ENCODE results near the gene GCLC. TPM values are rescaled to one million over a fixed set of nuclear protein-coding genes. Genes with fewer than 3 reads are reported as not detected.

GCLC gene
- total and polyA plus RNA-seq, 10 donors: 9.2 to 132 (median 60.4) TPM

DNA sequence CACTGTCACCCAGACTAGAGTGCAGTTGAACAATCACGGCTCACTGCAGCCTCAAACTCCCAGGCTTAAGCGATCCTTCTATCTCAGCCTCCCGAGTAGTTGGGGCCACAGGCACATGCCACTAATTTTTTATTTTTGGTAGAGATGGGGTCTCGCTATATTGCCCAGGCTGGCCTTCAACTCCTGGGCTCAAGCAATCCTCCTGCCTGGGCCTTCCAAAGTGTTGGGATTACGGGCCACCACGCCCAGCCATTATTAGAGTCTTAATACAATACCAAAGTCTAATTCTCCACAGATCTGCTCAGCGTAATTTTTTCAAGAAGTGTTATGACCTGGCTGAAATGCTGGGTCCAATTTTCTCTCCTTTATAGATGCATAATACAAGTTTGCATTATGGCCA lies 3.0 kb downstream of the GCLC start:
- TF ChIP-seq, protein P1, sequence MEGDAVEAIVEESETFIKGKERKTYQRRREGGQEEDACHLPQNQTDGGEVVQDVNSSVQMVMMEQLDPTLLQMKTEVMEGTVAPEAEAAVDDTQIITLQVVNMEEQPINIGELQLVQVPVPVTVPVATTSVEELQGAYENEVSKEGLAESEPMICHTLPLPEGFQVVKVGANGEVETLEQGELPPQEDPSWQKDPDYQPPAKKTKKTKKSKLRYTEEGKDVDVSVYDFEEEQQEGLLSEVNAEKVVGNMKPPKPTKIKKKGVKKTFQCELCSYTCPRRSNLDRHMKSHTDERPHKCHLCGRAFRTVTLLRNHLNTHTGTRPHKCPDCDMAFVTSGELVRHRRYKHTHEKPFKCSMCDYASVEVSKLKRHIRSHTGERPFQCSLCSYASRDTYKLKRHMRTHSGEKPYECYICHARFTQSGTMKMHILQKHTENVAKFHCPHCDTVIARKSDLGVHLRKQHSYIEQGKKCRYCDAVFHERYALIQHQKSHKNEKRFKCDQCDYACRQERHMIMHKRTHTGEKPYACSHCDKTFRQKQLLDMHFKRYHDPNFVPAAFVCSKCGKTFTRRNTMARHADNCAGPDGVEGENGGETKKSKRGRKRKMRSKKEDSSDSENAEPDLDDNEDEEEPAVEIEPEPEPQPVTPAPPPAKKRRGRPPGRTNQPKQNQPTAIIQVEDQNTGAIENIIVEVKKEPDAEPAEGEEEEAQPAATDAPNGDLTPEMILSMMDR (IDR thresholded peaks at IDR 0.05 in 8 of 11, conservative IDR thresholded peaks at IDR 0.05 in 3 of 11): no peak
- TF ChIP-seq POLR2AphosphoS5 (IDR thresholded peaks at IDR 0.05): no peak
- Histone ChIP-seq H3K4me3 (peak overlapping the region in 3 of 8 donors; percentile 10 to 95 (median 94)), H3K36me3 (peaks cover 0 to 9% (median 1%) of the 10 kb centered on the region in 6 donors), H3K9me3 (no peaks in the 10 kb centered on the region), H3K27ac (no peak overlapping the region), H3K27me3 (replicated peaks in 1 of 7) (no peaks in the 10 kb centered on the region), H3K4me1 (peaks cover 16 to 86% (median 38%) of the 10 kb centered on the region in 6 donors)
- DNase-seq: no peak
- 91 to 97% (median 96%) methylated on average over 7 of the region's 7 CpGs for WGBS, 5 donors
- intact Hi-C loops (cut with DNase I; ENCODE audit: low total_unique reads): no loop called here

DNA sequence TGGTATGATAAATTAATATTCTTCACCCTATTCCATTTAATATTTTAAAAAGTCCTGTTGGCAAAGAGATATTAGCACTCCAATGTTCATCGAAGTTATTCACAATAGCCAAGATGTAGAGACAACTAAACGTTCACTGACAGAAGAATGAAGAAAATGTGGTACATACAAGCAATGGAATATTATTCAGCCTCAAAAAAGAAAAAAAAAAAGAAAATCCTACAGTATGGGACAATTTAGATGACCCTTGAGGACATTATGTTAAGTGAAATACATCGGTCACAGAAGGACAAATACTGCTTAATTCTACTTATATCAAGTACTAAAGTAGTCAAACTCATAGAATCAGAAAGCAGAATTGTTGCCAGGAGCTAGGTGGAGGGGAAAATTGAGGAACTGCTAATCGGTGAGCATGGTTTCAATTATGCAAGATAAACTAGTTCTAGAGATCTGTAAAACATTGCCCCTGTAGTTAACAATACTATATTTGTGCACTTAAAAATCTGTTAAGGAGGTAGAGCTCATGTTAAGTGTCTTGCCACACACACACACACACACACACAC lies 4.7 kb downstream of the GCLC start:
- Histone ChIP-seq H3K27ac (no peak overlapping the region), H3K4me3 (no peak overlapping the region), H3K36me3 (peaks cover 0 to 10% (median 1%) of the 10 kb centered on the region in 6 donors), H3K9me3 (no peaks in the 10 kb centered on the region), H3K27me3 (replicated peaks in 1 of 7) (no peaks in the 10 kb centered on the region), H3K4me1 (peaks cover 9 to 77% (median 31%) of the 10 kb centered on the region in 6 donors)
- DNase-seq: no peak
- intact Hi-C loops (cut with DNase I; ENCODE audit: low total_unique reads): no loop called here
- 74 to 80% (median 77%) methylated on average over 4 of the region's 4 CpGs for WGBS, 5 donors
- TF ChIP-seq POLR2AphosphoS5 (IDR thresholded peaks at IDR 0.05): no peak
- no peak for TF ChIP-seq POLR2A (IDR thresholded peaks at IDR 0.05)
- TF ChIP-seq, protein P1 (IDR thresholded peaks at IDR 0.05 in 8 of 11, conservative IDR thresholded peaks at IDR 0.05 in 3 of 11): no peak

DNA sequence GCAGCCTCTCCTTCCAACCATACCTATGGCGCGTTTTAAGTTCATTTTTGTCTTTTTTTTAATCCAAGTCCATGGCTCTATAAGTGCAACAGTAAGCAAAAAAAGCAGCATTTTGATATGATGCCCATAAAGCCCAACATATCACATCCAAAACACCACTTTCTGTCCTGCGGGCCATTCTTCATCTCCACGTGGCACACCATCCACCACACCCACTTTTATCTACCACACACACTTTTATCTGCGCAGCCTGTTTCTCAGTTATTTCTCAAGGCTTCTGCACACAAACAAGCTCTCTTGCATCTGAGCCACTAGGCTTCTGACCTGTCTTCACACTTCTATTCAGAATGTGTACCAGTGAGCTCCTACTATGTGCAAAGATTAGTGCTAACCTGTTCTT lies 5.3 kb downstream of the GCLC start:
- WGBS, 5 donors: 86 to 97% (median 88%) methylated on average over 5 of the region's 5 CpGs

DNA sequence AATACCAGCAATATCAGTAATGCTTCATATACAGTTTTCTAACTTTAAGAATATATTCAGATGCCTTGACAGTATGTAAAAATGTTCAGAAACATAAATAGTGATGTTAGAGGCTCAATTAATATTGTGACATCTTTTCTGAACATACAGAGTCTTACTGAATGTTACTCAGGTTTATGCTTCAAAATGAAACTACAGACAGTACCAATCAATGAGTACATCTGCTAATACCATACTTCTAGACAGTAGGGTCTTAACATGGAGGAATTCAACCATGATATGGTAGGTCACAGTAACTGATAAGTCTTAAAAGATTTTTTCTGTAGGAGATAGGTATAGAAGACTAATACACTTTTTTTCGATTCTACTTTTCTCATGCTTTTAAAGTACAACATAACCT lies 8.3 kb downstream of the GCLC start:
- 89 to 97% (median 94%) methylated on average over 1 of the region's 1 CpG for WGBS, 5 donors
- Histone ChIP-seq H3K27ac (no peak overlapping the region), H3K36me3 (peaks cover 0 to 13% (median 1%) of the 10 kb centered on the region in 6 donors), H3K4me1 (peaks cover 0 to 65% (median 22%) of the 10 kb centered on the region in 6 donors), H3K9me3 (no peaks in the 10 kb centered on the region), H3K4me3 (no peak overlapping the region), H3K27me3 (replicated peaks in 1 of 7) (no peaks in the 10 kb centered on the region)
- TF ChIP-seq, protein P1 (IDR thresholded peaks at IDR 0.05 in 8 of 11, conservative IDR thresholded peaks at IDR 0.05 in 3 of 11): no peak
- TF ChIP-seq POLR2AphosphoS5 (IDR thresholded peaks at IDR 0.05): no peak
- no peak for TF ChIP-seq POLR2A (IDR thresholded peaks at IDR 0.05)
- intact Hi-C loops (cut with DNase I; ENCODE audit: low total_unique reads): loop anchor here (10.0 kb wide), 1 partner anchor 118 kb away; no protein-coding TSS in a partner anchor
- DNase-seq: no peak

More for the DNA sequence above, 5.3 kb downstream of the GCLC start:
- Histone ChIP-seq H3K4me3 (no peak overlapping the region), H3K27ac (no peak overlapping the region), H3K9me3 (no peaks in the 10 kb centered on the region), H3K36me3 (peaks cover 0 to 13% (median 1%) of the 10 kb centered on the region in 6 donors), H3K27me3 (replicated peaks in 1 of 7) (no peaks in the 10 kb centered on the region), H3K4me1 (peaks cover 9 to 74% (median 29%) of the 10 kb centered on the region in 6 donors)
- intact Hi-C loops (cut with DNase I; ENCODE audit: low total_unique reads): loop anchor here (10.0 kb wide), 1 partner anchor 115 kb away; no protein-coding TSS in a partner anchor
- TF ChIP-seq POLR2AphosphoS5 (IDR thresholded peaks at IDR 0.05) (no peak), POLR2A (IDR thresholded peaks at IDR 0.05) (no peak)
- TF ChIP-seq, protein P1 (IDR thresholded peaks at IDR 0.05 in 8 of 11, conservative IDR thresholded peaks at IDR 0.05 in 3 of 11): no peak
- no peak for DNase-seq

Data from spleen (tissue), 11 donors.